GM12892 (cell line): ENCODE data around the gene ALOX5. TPM values are rescaled to one million over a fixed set of nuclear protein-coding genes. Genes with fewer than 3 reads are reported as not detected.
"Not testable (repeated sequence)": the region's sequence is repeated elsewhere in the genome, so short reads cannot be mapped to it uniquely, and the experiment has no call there.

ENCODE experiments used
- DNase-seq: peaks from one replicate; pipeline ENCODE4 v3.0.0; 2011; ENCODE audit not compliant: insufficient read length
- FAIRE-seq: peaks from 2 replicates; lab custom pipeline; 2011; peaks lifted over from hg19 to GRCh38; lab: Jason Lieb, UNC
- POLR2A ChIP-seq: IDR thresholded peaks from 2 replicates; pipeline ENCODE4 v1.6.1; 2011; ENCODE audit warnings: low read depth, low read length, control low read depth
- POLR2AphosphoS5 ChIP-seq: IDR thresholded peaks from 2 replicates; pipeline ENCODE4 v1.6.1; 2011; ENCODE audit warnings: low read depth, low read length, control low read depth
- TAF1 ChIP-seq: IDR thresholded peaks from 2 replicates; pipeline ENCODE4 v1.6.1; 2011; ENCODE audit warnings: low read depth, mild to moderate bottlenecking, control low read depth, low read length, borderline replicate concordance
- polyA plus RNA-seq: library from polyadenylated mRNA; unstranded; fragments of >200 nt; gene quantifications from one replicate; pipeline ENCODE4 v1.2.1, GENCODE V29; 2012; ENCODE audit warnings: missing spikeins, inconsistent platforms; ENCODE audit not compliant: missing spikeins

The ALOX5 gene
- 28.2 TPM for polyA plus RNA-seq

DNA sequence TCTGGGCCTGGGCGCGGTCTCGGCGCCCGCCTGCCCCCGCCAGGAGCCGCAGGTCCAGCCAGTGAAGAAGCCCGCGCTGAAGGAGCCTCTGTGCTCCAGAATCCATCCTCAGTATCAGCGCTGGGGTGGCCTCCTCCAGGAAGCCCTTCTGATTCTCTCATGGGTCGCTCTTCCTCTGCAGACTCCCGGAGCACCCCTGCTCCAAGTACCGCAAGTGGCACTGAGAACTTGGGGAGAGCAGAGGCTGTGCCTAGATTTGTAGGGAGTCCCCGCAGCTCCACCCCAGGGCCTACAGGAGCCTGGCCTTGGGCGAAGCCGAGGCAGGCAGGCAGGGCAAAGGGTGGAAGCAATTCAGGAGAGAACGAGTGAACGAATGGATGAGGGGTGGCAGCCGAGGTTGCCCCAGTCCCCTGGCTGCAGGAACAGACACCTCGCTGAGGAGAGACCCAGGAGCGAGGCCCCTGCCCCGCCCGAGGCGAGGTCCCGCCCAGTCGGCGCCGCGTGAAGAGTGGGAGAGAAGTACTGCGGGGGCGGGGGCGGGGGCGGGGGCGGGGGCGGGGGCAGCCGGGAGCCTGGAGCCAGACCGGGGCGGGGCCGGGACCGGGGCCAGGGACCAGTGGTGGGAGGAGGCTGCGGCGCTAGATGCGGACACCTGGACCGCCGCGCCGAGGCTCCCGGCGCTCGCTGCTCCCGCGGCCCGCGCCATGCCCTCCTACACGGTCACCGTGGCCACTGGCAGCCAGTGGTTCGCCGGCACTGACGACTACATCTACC is at the start of gene ALOX5:
ALOX5 (plus strand) TSS at position 641 of the 774 bp plus-strand sequence; CDS start at position 705, 64 bp downstream.
- peak; percentile 88 for FAIRE-seq
- DNase-seq, result peak; percentile 56
- no peak for TF ChIP-seq TAF1
- TF ChIP-seq POLR2A, result 0 out of 2 replicates have a peak, but pooled peaks have one; percentile 18
- TF ChIP-seq POLR2AphosphoS5, result no peak

GRCh38 chr10:45325116-45325515 is 48.9 kb upstream of the ALOX5 start:
- TF ChIP-seq TAF1 (no peak), POLR2A (no peak)
- no peak for DNase-seq
- FAIRE-seq, result no peak

DNA sequence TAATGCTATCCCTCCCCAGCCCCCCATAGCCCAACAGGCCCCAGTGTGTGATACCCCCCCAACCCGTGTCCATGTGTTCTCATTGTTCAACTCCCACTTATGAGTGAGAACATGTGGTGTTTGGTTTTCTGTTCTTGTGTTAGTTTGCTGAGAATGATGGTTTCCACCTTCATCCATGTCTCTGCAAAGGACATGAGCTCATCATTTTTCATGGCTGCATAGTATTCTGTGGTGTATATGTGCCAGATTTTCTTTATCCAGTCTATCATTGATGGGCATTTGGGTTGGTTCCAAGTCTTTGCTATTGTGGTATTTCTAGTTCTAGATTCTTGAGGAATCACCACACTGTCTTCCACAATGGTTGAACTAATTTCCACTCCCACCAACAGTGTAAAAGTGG is 47.2 kb upstream of the ALOX5 start:
- FAIRE-seq, DNase-seq: not testable (repeated sequence)

GRCh38 chr10:45331824-45332223 is 42.2 kb upstream of the ALOX5 start:
- DNase-seq, FAIRE-seq: not testable (repeated sequence)

DNA sequence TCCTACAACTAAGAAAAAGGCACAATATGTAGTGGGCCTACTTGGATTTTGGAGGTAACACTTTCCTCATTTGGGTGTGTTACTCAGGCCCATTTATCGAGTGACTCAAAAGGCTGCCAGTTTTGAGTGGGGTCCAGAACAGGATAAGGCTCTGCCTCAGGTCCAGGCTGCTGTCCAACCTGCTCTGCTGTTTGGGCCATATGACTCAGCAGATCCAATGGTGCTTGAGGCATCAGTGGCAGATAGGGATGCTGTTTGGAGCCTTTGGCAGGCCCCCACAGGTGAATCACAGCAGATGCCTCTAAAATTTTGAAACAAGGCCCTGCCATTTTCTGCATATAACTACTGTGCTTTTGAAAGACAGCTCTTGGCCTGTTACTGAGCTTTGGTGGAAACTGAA is 34.1 kb upstream of the ALOX5 start:
- FAIRE-seq (no peak), DNase-seq (no peak)
- no peak for TF ChIP-seq POLR2AphosphoS5
- no peak for TF ChIP-seq POLR2A
- TF ChIP-seq TAF1, result no peak

DNA sequence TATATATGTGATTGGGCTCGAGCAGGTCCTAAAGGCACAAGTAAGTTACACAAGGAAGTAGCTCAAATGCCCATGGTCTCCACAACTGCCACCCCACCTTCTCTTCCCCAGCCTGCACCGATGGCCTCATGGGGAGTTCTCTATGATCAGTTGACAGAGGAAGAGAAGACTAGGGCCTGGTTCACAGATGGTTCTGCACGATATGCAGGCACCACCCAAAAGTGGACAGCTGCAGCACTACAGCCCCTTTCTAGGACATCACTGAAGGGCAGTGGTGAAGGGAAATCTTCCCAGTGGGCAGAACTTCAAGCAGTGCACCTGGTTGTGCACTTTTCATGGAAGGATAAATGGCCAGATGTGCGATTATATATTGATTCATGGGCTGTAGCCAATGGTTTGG is 33.6 kb upstream of the ALOX5 start:
- not testable (repeated sequence) for FAIRE-seq, DNase-seq

DNA sequence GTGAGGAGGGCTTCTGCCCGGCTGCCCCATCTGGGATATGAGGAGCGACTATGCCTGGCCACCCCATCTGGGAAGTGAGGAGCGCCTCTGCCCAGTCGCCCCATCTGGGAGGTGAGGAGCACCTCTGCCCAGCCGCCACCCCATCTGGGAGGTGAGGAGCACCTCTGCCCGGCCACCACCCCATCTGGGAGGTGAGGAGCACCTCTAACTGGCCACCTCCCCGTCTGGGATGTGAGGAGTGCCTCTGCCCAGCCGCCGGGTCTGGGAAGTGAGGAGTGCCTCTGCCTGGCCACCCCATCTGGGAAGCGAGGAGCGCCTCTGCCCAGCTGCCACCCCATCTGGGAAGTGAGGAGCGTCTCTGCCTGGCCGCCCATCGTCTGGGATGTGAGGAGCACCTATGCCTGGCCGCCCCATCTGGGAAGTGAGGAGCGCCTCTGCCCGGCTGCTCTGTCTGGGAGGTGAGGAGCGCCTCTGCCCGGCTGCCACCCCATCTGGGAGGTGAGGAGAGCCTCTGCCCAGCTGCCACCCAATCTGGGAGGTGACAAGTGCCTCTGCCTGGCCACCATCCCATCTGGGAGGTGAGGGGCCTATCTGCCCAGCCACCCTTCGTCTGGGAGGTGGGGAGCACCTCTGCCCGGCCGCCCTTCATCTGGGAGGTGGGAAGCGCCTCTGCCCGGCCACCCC is 27.2 kb upstream of the ALOX5 start:
- FAIRE-seq, DNase-seq: not testable (repeated sequence)

DNA sequence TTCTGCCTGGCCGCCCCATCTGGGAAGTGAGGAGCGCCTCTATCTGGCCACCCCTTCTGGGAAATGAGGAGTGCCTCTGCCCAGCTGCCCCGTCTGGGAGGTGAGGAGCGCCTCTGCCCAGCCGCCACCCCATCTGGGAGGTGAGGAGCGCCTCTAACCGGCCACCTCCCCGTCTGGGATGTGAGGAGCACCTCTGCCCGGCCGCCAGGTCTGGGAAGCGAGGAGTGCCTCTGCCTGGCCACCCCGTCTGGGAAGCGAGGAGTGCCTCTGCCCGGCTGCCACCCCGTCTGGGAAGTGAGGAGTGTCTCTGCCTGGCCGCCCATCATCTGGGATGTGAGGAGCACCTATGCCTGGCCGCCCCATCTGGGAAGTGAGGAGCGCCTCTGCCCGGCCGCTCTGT is 26.6 kb upstream of the ALOX5 start:
- not testable (repeated sequence) for DNase-seq, FAIRE-seq

GRCh38 chr10:45348196-45348765 is 25.7 kb upstream of the ALOX5 start:
- not testable (repeated sequence) for FAIRE-seq, DNase-seq

DNA sequence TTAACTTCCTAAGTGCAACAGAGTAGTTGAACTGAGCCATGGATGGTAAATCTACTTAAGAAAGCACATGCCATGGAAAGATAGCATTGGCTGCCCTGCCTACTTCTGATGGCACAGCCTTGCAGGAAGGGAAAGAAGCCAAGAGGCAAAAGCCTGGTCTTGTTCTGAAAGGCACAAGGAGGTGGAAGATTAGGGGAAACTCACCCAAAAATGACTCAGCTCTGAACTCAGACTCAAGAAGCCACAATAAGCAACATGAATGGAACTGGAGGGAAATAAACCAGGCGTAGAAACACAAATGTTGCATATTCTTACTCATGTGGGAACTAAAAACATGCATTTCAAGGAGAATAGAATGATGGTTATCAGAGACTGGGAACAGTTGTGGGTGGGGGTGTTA is 20.8 kb upstream of the ALOX5 start:
- DNase-seq, result no peak
- TF ChIP-seq POLR2AphosphoS5 (no peak), TAF1 (no peak), POLR2A (no peak)
- no peak for FAIRE-seq

DNA sequence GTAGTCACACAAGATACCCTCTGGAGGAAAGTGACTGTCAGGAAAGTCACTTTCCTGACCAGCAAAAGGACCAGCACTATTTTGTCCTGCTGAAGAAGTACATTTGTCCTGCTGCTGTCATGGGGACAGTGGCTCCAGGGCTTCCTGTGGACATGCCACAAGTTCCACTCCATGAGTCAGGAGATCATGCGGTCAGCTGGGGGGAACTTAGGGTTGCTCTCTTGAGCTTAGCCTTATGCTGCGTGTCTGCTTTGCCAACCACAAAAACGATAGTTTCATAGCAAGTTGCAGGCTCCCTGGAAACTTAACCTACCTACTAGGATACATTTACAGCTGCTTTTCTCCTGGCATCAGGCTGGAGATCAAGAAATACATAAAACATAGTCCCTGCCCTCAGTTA is 19.8 kb upstream of the ALOX5 start:
- TF ChIP-seq POLR2AphosphoS5, result no peak
- no peak for TF ChIP-seq POLR2A
- TF ChIP-seq TAF1, result no peak
- peak; percentile 65 for FAIRE-seq

GRCh38 chr10:45355494-45355893 is 18.5 kb upstream of the ALOX5 start:
- TF ChIP-seq TAF1 (no peak), POLR2A (no peak)
- DNase-seq, result no peak
- FAIRE-seq, result no peak

More for the DNA sequence above, 19.8 kb upstream of the ALOX5 start:
- no peak for DNase-seq

GRCh38 chr10:45358961-45359360 is 15.1 kb upstream of the ALOX5 start:
- not testable (repeated sequence) for DNase-seq, FAIRE-seq

- not testable (repeated sequence) for DNase-seq, FAIRE-seq
Observed at GRCh38 chr10:45361983-45362799, 11.8 kb upstream of the ALOX5 start.

DNA sequence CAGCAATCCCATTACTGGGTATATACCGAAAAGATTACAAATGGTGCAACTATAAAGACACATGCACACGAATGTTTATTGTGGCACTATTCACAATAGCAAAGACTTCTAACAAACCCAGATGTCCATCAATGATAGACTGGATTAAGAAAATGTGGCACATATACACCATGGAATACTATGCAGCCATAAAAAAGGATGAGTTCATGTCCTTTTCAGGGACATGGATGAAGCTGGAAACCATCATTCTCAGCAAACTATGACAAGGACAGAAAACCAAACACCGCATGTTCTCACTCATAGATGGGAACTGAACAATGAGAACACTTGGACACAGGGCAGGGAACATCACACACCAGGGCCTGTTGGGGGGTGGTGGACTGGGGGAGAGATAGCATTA is 6.4 kb upstream of the ALOX5 start:
- DNase-seq, FAIRE-seq: not testable (repeated sequence)
